Measurements from ENCODE around the gene IQUB.
"Not testable (repeated sequence)": the region's sequence is repeated elsewhere in the genome, so short reads cannot be mapped to it uniquely, and the experiment has no call there.

The IQUB gene

DNA sequence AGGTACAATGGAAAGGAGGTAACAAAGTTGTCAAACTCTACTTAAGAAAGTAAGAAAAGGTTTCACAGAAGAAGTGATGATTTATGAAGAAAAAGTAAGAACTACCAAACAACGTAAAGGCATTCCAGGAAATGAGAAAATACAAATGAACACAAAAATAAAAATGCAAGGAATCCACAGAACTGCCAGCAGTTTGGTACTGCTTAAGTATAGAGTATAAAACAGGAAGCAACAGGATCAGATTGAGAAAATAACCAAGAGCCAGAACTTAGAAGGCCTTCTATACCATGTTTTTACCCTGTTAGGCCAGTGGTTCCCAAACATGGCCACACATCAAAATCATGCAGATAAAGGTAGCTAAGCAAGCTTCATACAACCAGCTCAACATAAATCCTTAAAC, 14.0 kb upstream of the IQUB start:
- in situ Hi-C loops (cut with MboI; ENCODE audit: low sequenced_read_pairs) = no loop called here

DNA sequence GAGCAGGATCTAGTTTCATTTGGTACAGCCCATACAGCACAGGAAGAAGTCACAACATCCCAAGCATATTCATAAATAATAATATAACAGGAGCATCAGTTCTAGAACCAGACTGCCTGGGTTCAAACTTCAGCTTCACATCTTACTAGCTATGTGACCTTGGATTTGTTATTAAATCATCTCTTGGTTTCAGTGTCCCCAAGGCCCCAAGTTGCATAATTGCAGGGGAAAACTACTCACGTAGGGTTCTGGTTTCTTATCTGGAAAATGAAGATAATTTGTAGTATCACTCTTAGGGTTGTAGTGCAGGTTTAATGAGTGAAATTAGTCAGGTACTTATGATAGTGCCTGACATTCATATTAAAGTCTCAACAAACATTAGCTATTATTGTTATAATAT, 5.5 kb upstream of the IQUB start:
- in situ Hi-C loops (cut with MboI; ENCODE audit: low sequenced_read_pairs) = no loop called here

DNA sequence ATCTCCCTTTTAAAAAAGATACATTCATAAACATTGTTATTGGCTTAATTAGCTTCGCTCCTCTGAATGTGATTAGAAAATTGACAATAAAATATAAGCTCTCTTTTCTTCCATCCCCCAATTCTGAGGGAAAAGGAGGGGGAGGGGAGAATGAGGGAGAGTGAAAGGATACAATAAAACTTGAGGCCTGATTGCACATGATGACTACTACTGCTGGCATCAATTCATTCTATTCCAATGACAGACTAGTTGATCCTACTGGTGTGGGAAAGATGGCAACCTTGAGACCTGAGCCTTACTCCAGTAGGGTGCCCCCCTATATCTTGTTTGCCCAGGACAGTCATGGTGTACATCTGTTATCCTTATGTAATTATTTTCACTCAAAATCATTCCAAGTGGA, 4.5 kb upstream of the IQUB start:
- in situ Hi-C loops (cut with MboI; ENCODE audit: low sequenced_read_pairs) = no loop called here

DNA sequence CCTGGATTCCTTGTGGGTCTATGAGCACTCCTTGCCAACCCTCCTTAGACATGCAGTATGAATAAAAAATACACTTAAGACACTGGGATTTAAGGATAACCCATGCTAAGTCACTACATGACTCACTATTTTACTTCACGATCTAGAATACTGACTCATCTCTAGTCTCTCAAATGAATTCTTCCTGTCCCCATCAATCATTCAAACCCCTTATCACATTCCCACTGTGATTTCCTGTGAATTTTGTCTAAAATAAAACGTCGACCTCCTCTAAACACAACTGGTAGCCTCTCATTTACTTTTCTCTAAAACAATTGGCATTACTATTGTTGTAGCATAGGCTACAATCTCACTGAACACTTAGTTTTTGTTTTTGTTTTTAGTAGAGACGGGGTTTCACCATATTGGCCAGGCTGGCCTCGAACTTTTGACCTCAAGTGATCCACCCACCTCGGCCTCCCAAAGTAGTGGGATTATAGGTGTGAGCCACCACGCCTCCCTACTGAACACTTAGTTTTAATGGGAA, 3.9 kb upstream of the IQUB start:
- in situ Hi-C loops (cut with MboI; ENCODE audit: low sequenced_read_pairs) = no loop called here

DNA sequence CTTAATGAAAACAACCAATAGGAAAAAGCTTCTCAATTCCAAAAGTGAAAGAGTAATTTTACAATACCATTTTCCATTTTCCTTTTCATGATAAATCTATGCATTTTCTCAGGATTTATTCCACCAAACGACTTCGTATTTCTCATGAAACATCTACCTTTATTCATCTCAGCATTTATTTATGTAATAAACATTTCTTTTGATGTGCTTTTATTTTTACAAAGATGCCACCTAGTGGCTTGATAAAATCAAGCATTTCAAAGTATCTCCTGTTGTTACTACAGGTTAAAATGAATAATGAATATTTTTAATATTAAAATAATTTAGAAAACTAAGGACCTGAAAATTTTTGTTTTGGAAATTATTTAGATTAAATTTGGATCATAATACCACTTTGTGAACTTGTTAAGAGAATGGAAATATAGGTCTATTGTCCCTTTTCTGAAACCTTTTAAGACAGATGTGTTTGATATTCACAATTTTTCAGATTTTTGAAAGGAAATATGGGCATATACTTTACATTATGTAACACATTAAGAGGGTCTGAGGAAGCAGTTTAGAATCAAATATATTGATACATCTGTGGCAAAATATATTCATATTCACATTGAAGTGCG, 2.7 kb upstream of the IQUB start:
- in situ Hi-C loops (cut with MboI; ENCODE audit: low sequenced_read_pairs) = no loop called here

DNA sequence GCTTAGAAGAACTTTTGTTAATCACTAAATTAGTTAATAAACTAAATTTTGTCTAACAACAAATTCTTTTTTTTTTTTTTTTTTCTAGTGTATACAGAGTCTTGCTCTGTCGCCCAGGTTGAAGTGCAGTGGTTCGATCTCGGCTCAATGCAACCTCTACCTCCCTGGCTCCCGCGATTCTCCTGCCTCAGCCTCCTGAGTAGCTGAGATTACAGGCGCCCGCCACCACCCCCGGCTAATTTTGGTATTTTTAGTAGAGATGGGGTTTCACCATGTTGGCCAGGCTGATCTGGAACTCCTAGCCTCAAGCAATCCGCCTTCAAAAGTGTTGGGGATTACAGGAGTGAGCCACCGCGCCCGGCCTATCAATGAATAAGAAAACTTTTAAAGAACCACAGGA, 1.1 kb upstream of the IQUB start:
- in situ Hi-C loops (cut with MboI; ENCODE audit: low sequenced_read_pairs) = no loop called here

DNA sequence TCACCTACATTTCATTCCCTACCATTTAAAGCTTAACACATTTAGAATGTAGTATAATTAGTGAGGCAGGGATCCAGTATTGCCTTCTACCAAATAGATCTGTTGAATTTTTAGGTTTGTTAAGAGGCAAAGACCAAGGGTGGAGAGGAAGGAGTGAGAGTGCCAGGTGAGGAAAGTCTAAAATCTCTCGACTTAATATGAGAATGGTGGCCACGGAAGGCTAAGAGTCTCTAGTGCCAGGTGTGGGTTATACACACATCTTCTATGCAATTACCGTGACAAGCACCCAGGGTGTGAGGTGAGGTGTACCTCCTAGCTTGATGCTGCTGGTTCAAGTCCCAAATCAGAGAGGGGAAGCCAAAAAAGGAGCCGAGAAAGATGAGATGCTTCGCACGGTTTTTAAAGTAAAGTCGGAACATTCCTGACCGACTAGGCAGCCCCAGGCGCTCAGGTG, 439 bp downstream of the IQUB start:
- in situ Hi-C loops (cut with MboI; ENCODE audit: low sequenced_read_pairs) = no loop called here

DNA sequence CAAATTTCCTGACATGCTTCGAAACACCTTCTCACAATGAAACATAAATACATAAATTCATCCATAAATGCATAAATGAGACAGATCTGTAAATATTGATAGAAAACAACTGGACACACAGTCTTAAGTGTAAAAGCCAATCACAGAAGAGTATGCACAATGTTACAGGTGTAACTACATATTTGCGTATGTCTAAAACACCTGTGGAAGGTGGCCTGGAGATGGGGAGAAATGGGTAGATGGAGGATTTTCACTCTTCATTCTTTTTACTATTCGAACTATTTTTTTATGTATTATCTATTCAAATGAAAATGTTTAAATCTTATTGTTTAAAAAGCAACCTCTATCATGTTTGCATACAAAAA, 860 bp downstream of the IQUB start:
- in situ Hi-C loops (cut with MboI; ENCODE audit: low sequenced_read_pairs) = no loop called here

DNA sequence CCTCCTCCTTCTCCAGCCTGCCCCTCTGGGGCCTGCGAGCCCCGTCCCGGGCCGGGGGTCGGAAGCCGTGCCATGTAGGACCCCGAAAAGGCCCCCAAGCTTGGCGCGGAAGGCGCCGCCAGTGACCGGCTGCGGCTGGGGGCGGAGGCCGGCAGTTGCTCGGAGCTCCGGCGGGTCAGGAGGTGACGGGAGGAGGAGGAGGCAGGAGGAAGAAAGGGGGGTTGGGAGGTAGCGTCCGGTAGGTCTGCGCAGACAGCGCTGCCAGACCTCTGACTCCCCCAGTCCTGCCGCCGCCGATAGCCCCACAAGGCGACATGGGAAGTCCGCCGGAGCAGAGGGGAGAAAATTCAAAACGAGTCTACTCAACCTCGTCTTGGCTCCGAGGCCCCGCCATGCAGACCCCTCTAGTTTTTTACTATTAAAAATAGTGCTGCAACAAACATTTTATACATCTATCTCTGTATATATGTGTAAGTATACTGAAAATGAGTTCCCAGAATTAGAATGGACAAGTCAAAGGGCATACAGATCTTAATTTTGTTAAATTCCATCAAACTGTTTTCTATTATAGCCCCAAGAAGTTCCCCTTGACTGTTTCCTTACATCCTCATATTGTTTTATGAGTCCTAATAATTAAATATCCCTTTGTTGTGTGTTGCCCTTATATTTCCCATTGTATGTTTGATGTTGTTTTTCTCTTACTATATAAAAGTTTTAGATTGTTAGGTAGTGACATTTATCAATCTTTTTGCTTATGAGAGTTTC, 1.4 kb downstream of the IQUB start:
- in situ Hi-C loops (cut with MboI; ENCODE audit: low sequenced_read_pairs) = not testable (repeated sequence)

DNA sequence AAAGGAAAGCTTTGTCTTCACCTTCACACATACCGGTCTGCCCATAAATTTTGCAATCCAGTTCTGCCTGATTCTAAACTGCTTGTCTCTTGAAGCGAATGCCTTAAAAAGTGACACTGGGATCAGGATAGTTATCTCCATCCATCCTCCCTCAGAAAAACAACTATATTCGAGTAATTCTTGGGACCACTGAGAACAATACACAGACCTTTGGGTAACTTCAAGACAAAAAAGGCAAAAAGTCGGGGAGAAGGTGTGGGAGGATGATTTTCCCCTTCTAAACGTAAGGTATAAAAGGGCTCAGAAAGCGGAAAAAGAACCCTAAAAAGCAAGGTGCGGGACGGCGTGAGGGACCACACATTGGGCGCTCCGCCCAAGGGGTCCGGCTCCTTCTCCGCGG, 2.1 kb downstream of the IQUB start:
- in situ Hi-C loops (cut with MboI; ENCODE audit: low sequenced_read_pairs) = not testable (repeated sequence)

DNA sequence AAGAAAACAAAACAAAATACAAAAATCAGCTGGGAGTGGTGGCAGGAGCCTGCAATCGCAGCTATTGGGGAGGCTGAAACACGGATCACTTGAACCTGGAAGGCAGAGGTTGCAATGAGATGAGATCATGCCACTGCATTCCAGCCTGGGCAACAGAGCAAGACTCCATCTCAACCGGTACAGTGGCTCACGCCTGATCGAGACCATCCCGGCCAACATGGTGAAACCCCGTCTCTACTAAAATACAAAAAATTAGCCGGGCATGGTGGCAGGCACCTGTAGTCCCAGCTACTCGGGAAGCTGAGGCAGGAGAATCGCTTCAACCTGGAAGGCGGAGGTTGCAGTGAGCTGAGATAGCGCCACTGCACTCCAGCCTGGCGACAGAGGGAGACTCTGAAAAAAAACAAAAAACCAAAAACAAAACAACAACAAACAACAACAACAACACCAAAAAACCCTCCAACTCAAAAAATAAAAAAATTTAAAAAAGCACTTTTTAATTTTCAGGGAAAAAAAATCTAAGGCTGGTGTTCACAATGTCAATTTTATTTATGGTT, 4.3 kb downstream of the IQUB start:
- in situ Hi-C loops (cut with MboI; ENCODE audit: low sequenced_read_pairs) = not testable (repeated sequence)

DNA sequence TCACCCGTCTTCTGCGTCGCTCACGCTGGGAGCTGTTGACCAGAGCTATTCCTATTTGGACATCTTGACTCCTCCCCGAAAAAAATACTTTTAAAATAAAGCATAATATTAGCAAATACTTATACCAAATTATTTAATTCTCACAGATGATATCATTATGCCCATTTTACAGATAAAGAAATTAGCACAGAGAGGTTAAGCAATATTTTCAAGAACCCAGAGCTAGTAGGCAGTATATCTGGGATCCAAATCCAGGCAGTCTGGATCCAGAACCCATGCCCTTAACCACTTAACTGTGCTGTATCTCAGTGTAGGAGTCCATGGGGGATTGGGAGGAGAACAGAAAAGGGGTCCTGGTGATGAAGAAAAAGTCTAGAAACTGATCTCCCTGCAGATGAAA, 6.1 kb downstream of the IQUB start:
- in situ Hi-C loops (cut with MboI; ENCODE audit: low sequenced_read_pairs) = no loop called here

DNA sequence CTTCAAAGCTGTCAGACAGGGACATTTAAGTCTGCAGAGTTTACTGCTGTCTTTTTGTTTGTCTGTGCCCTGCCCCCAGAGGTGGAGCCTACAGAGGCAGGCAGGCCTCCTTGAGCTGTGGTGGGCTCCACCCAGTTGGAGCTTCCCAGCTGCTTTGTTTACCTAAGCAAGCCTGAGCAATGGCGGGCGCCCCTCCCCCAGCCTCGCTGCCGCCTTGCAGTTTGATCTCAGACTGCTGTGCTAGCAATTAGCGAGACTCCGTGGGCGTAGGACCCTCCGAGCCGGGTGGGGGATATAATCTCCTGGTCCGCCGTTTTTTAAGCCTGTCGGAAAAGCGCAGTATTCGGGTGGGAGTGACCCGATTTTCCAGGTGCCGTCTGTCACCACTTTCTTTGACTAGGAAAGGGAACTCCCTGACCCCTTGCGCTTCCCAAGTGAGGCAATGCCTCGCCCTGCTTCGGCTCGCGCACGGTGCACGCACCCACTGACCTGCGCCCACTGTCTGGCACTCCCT, 6.6 kb downstream of the IQUB start:
- in situ Hi-C loops (cut with MboI; ENCODE audit: low sequenced_read_pairs) = not testable (repeated sequence)

DNA sequence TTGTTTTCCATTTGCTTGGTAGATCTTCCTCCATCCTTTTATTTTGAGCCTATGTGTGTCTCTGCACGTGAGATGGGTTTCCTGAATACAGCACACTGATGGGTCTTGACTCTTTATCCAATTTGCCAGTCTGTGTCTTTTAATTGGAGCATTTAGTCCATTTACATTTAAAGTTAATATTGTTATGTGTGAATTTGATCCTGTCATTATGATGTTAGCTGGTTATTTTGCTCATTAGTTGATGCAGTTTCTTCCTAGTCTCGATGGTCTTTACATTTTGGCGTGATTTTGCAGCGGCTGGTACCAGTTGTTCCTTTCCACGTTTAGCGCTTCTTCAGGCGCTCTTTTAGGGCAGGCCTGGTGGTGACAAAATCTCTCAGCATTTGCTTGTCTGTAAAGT, 7.9 kb downstream of the IQUB start:
- in situ Hi-C loops (cut with MboI; ENCODE audit: low sequenced_read_pairs) = not testable (repeated sequence)

DNA sequence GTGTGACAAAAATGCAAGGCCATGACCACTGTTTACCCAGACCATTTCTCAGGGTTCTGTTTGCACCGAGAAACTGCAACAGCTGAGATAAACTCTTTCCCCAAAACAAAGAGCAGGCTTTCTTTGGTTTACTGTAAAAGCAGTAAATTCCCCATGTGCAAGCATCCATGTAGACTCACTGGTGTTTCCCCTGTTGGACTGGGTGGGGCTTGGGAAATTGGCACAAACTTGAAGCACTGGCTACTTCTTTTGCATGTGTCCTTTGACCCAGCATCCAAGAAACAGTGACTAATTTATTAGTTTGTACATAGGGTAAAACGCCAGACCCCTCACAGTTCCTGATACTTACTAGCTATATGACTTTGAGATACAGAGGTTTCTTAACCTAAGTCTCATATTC, 12.3 kb downstream of the IQUB start:
- in situ Hi-C loops (cut with MboI; ENCODE audit: low sequenced_read_pairs) = no loop called here

DNA sequence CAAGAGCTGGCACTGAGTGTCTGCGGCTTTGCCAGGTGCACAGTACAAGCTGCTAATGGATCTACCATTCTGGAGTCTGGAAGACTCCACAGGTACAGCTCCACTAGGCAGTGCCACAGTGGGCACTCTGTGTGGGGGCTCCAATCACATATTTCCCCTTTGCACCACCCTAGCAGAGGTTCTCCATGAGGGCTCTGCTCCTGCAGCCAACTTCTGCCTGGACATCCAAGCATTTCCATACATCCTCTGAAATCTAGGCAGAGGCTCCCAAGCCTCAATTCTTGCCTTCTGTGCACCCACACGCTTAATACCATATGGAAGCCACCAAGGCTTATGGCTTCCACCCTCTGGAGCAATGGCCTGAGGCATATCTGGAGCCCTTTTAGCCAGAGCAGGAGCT, 29.2 kb downstream of the IQUB start:
- in situ Hi-C loops (cut with MboI; ENCODE audit: low sequenced_read_pairs) = no loop called here

DNA sequence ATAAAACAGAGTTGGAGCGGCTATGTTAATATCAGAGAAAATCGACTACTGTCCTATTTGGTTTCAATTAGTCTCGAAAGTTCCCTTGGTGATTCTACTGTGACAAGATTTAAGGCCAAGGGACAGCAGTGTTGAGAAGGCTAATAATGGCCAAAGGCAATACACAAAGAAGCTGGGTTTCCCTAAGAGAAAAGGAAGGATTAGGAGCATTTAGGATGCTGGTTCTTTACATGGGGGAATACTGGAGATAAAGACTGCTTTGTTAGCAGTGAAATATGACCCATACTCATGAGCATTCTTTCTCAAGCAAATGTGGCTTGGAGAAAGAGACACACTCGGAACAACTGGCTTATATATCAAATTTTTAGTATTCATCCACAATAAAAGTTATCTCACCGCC, 32.2 kb downstream of the IQUB start:
- in situ Hi-C loops (cut with MboI; ENCODE audit: low sequenced_read_pairs) = no loop called here

DNA sequence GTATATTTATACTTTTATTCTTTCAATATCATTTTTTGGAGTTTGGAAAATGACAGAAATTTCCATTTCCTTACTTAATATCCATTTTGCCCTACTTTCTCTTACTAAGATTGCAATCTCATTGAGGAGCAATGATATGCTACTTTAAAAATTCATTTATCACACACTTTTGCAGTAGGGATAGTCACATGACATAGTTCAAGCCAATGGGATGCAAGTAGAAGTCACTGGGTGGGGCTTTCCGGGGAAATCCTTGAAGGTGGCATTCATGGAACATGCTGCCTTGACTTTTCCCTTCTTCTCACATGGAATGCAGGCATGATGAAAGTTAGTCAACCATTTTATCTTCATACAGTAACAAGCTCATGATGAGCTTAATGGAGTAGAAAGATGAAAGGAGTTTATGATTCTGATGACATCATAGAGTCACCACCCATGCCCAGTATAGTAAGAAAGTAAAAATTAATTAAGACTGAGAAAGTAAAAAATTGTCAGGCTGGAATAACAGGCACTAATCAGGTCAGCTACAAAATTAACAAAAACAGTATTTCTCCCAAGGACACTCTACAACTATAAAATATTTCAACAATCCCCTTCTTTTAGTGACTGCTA, 33.4 kb downstream of the IQUB start:
- in situ Hi-C loops (cut with MboI; ENCODE audit: low sequenced_read_pairs) = no loop called here

DNA sequence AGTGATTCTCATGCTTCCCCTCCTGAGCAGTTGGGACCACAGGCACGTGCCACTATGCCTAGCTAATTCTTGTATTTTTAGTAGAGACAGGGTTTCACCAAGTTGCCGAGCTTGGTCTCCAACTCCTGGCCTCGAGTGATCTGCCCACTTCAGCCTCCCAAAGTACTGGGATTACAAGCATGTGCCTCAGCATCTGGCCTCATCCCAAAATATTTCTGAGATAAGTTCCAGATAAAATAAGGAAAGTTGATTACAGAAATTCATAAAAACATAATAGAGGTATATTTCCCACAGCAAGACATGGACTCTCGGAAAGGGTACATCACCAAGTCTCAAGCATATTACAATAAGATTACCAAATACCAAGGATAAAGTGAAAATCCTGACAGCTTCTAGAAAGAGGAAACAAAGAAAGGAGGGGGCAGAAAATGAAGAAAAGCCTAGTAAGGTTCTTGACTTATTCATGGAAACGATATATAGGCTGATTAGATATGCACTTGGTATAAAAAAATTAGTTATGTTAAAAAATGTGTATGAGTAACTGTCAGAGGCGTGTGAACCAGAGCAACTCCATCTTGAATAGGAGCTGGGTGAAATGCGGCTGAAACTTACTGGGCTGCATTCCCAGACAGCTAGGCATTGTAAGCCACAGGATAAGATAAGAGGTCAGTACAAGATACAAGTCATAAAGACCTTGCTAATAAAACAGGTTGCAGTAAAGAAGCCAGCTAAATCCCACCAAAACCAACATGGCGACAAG, 35.0 kb downstream of the IQUB start:
- in situ Hi-C loops (cut with MboI; ENCODE audit: low sequenced_read_pairs) = no loop called here

DNA sequence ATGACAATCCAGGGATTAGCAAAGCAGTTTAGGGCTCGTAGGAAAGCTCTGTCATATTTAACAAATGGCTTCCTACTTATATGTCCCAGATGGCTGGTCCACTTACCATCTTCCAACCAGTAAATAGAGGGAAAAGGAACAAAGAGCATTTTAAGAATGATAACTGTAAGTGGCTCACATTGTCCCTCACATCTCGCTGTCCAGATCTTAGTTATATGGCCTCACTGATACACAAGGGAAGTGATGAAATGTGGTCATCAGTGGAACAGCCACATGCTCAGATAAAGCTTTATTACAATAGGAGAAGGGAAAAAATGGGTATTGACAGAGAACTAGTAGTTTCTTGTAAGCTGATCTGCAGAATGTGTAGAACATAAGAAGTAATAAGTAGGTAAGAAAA, 35.8 kb downstream of the IQUB start:
- in situ Hi-C loops (cut with MboI; ENCODE audit: low sequenced_read_pairs) = no loop called here

DNA sequence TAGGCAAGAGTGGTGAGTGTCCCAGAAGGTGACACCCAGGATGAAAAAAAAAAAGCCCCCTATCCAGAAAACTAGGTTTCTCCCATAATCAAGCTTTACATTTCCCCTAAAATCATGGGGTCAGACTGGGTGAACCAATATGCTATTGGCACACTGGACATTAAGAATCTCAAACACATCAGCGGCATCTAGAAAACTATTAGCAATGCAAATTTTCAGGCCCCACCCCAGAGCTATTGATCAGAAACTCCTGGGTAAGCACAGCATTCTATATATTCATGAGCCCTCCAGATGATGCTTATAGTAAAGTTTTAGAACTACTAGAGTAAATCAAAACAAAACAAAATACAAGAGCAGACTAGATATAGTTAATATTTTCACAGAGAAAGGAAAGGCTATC, 36.4 kb downstream of the IQUB start:
- in situ Hi-C loops (cut with MboI; ENCODE audit: low sequenced_read_pairs) = no loop called here
